HG02798 (cell line): Measurements from ENCODE around the gene PARD3B.

Experiments used
- ATAC-seq: cut with Tn5 transposase; IDR thresholded peaks from one replicate; pipeline ENCODE4 v1.9.1; 2021; ENCODE audit warnings: mild to moderate bottlenecking; ENCODE audit not compliant: unreplicated experiment, poor library complexity

Gene PARD3B

DNA sequence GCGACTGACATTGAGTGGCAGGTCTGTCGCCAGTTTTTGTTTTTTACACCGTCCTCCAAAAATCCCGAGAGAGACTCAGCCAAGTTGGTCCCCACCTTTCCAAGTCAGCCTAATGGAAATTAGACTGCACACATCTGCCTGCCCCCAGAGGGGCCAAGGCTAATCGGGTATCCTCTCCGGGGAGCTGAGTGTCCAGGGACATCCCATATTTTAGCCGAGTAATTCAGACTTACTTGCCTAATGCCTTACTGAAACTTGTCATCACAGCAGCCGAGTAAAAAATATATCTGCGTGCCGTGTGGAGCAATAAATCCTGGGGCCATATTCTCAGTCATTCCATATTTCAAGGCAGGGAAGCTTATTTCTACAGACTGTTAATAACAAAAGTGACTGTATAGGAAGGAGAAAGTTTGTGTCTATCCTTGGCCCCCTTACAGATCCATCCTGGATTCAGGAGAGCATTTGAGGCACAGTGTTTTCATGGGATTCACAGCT lies 1098.2 kb downstream of the PARD3B start:
- no peak for ATAC-seq

DNA sequence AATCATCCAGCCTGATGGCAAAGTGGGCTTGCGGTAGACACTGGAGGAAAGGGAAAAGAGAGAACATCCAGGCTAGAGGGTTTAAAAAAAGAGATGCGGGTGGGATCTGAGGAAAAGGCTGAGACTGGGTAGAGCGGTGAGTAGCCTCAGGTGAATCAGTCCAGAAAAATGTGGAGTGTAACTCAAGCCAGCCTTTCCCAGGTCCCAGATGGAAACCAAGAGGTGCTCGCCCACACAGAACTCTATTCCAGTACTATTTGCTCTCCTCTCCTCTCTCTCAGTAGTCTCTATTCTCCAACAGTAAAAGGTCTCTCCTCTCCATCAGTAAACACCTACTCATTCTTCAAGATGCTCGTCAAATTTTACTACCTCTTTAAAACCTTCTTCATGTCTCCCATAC lies 1098.7 kb downstream of the PARD3B start:
- no peak for ATAC-seq

- ATAC-seq: peak; percentile 98
Measured at GRCh38 chr2:205646680-205647079, 1101.4 kb downstream of the PARD3B start.

DNA sequence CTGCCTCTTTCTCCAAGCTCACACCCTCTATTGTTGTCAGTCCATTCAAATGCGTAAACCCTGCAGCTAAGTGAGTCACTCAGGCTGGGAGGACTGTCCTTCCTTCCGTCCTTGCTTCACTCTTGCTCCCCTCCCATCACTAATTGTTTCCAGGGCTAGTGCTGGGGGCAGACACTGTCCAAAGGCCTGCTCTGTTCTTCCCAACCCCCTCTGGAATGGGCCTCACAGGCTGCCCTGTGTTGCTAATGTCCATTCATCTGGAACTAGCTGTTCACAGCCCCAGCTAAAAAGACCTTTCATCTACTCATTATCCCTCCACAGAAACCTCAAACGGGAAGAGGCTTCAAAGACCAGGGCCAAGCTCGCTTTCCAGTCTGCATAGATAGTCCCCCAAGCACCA lies 1105.2 kb downstream of the PARD3B start:
- no peak for ATAC-seq

- ATAC-seq: no peak
Measured at GRCh38 chr2:205650931-205651330, 1105.7 kb downstream of the PARD3B start.

GRCh38 chr2:205651719-205652118 lies 1106.4 kb downstream of the PARD3B start:
- ATAC-seq: no peak

- ATAC-seq: no peak
Measured at GRCh38 chr2:205654878-205655605, 1109.8 kb downstream of the PARD3B start.

- no peak for ATAC-seq
Measured at GRCh38 chr2:205655779-205656456, 1110.6 kb downstream of the PARD3B start.

DNA sequence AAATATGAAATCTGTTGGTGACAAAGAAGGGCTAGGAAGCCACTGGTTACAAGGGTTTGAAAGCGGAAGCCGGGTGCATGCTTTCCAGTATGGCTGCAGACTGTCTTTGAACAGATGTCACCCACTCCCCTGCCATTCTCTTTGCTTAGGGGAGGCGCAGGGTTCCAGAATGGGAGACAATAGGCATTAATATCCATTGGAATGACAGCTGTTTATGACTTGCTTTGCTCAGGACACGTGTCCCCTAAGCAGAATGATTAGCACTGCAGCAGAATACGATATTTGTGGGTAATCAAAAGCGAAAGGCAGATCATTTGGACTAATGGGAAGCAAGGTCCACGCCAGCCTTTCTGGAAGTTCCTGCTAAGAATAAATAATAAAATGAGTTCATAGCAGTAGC lies 1111.2 kb downstream of the PARD3B start:
- ATAC-seq: no peak

- ATAC-seq: no peak
Measured at GRCh38 chr2:205656941-205657340, 1111.7 kb downstream of the PARD3B start.

DNA sequence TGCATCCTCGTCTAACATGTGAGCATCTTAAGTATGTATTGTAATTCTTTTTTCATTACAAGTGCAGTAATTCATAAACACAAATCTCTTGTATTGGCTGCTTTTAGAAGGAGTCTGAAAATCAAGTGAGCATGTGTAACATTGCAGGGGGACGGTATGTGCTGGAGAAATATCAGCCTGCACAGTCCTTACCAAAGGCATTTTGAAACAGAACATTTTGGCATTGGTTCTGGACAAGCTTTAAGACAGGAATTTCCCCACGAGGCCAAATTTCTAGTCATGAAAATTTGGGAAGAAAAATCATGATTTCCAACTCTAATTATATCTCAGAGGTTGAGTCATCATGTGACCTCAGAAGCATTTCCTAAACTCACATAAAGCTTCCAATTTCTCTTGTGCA lies 1112.3 kb downstream of the PARD3B start:
- no peak for ATAC-seq

DNA sequence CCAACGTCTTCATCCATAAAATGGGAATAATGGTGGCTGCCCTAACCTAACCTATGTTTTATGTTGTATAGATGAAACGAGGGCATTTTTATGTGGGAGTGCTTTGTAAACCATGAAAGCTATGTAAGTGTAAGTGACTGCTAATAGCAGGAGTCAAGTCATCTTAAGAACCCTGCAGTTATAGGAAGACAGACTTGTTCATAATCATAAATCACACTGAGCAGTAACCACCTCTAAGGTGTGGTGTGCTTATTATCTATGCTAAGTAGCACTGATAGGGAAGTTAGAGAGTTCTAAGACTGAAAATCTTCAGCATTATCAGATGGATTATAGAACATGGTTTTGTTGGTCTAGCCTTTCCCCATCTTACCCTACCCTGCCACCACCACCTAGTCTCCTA lies 1112.8 kb downstream of the PARD3B start:
- no peak for ATAC-seq

DNA sequence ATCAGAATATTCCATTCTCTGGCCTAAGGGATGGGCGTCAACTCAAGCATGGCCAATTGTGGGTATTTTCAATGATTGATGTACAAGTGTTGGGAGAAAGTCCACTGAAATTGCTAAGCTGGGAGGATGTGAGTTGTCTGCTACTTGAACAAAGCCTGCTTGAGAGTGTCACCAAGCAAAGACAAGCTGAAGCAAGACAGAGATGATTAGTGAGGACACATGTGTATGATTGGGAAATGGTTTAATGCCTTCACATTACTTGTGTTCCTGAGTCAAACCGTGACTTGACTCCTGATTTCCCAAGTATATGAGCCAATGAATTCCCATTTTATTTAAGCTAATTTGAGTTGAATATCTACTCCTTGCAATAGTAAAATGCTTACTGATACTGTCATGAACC lies 1113.3 kb downstream of the PARD3B start:
- no peak for ATAC-seq

GRCh38 chr2:205659922-205660321 lies 1114.6 kb downstream of the PARD3B start:
- no peak for ATAC-seq

DNA sequence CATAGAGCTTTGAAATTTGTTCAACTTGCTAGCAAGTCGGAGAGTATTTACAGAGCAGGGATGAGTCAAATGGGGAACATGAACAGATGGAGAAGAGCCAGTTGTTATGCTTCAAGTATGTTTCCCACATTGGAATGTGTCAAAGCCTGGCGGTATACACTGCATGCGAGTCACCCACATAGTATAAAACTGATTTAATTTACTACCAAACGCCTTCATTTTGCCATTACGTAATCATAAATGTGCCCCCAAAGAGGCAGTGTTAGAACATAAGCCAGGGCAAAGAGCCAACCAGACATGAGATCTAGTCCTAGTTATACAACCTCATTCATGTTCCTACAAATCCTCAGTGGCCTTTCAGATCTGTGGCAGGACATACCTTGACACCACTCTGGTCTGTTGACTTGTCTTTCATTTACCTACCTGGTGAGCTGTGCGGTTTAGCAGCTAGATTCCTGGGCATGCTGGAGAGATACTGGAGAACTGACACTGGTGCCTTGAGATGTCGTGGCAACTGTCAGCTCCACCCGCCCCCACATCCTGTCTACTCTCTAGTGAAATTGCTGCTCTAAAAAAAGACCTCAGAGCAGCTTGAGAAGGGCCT lies 1115.3 kb downstream of the PARD3B start:
- ATAC-seq: peak; percentile 64

DNA sequence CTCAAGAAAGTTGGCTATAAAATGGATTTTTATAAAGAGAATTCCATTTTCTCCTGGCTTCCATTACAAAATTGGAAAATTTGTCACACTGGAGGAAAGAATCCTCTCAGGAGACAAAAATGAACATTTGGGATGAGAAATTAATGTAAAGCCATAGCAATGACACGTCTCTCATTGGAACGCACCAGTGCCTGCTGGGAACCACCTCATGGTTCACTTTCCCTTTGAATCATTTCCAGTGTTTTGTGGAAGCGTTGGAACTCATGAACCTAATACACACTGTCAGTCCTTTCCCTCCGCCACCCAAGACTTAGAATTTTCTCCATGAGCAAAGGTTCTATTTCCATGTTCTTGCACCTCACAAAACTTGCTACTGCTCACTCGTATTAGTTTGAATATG lies 1116.0 kb downstream of the PARD3B start:
- no peak for ATAC-seq

DNA sequence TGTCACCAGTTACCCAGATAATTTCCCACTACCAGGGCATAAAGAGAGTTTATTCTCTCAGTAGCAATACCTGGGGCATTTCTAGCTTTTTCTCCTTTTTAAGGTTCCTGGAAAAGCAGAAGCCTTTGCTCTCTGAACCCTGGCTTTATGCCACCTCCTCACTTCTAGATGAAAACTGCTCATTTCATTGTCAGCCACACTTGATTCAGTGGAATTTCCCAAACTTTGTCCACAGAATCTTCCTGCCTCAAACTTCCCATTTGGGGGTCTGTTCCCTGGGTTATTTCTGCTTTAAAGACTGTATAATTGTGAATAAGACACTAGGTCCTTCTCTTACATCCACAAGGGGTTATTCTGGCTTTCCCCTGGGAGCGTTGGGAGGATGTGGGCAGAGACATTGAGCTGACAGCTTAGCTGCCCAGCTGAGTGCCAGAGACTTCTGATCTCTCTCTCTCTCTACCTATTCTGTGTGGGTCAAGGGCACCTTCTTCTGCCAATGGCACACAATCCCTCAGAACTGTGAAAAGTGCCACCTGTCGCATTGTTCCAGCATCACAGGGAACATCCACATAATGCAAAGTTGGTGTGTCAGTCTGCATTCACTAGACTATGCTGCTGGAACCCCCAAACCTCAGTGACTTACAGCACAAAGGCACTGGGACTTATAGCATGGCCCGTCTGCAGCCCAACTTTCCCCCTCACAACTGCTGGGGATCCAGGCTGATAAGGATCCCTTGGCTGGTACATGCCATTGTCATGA lies 1117.1 kb downstream of the PARD3B start:
- ATAC-seq: no peak

GRCh38 chr2:205665791-205666190 lies 1120.5 kb downstream of the PARD3B start:
- no peak for ATAC-seq
